Measurements from ENCODE around the gene AFG3L2.

DNA sequence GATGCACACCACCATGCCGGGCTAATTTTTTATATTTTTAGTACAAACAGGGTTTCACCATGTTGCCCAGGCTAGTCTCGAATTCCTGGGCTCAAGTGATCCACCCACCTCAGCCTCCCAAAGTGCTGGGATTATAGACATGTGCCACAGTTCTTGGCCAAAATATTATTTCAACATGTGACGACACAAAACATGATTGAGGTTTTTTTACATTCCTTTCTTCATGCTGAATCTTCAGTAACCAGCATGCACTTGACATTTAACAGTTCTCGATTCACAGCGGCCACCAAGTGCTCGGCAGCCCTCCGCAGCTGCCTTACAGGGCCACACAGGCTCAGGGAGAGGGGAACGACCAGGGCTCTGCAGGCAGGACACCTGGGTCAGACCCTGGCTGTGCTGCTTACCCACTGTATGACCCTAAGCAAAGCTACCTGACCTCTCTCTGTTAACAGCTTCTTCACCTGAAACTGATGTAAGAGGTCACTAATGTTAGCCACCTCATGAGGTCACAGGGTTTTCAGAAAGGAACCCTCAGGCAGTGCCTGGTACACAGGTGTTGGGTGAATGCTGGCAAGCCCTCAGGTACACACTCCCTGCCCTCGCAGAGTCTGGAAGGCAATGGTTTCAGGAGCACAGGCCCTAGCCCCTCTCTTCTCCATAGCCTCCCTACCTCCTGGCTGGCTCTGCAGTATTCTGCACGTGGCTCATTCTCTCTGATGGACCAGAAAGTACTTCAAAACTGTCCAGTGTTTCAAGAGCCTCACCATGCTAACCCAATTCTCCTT lies 43.3 kb downstream of the AFG3L2 start:
- TF ChIP-seq SP1 (IDR thresholded peaks at IDR 0.05; ENCODE audit: low read depth): no peak
- no peak for TF ChIP-seq POLR2A (IDR thresholded peaks at IDR 0.05; ENCODE audit: borderline replicate concordance, extremely low read depth, insufficient read depth, insufficient read length)
- TF ChIP-seq, protein P1, sequence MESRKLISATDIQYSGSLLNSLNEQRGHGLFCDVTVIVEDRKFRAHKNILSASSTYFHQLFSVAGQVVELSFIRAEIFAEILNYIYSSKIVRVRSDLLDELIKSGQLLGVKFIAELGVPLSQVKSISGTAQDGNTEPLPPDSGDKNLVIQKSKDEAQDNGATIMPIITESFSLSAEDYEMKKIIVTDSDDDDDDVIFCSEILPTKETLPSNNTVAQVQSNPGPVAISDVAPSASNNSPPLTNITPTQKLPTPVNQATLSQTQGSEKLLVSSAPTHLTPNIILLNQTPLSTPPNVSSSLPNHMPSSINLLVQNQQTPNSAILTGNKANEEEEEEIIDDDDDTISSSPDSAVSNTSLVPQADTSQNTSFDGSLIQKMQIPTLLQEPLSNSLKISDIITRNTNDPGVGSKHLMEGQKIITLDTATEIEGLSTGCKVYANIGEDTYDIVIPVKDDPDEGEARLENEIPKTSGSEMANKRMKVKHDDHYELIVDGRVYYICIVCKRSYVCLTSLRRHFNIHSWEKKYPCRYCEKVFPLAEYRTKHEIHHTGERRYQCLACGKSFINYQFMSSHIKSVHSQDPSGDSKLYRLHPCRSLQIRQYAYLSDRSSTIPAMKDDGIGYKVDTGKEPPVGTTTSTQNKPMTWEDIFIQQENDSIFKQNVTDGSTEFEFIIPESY (IDR thresholded peaks at IDR 0.05; ENCODE audit: extremely low read depth, insufficient replicate concordance, low read length): no peak
- TF ChIP-seq, protein P2, sequence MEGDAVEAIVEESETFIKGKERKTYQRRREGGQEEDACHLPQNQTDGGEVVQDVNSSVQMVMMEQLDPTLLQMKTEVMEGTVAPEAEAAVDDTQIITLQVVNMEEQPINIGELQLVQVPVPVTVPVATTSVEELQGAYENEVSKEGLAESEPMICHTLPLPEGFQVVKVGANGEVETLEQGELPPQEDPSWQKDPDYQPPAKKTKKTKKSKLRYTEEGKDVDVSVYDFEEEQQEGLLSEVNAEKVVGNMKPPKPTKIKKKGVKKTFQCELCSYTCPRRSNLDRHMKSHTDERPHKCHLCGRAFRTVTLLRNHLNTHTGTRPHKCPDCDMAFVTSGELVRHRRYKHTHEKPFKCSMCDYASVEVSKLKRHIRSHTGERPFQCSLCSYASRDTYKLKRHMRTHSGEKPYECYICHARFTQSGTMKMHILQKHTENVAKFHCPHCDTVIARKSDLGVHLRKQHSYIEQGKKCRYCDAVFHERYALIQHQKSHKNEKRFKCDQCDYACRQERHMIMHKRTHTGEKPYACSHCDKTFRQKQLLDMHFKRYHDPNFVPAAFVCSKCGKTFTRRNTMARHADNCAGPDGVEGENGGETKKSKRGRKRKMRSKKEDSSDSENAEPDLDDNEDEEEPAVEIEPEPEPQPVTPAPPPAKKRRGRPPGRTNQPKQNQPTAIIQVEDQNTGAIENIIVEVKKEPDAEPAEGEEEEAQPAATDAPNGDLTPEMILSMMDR (IDR thresholded peaks at IDR 0.05 in 2 of 3, conservative IDR thresholded peaks at IDR 0.05 in 1 of 3; ENCODE audit: borderline replicate concordance in 1 of 3, insufficient read depth in 1 of 3, low read depth in 2 of 3, low read length in 2 of 3): no peak
- TF ChIP-seq YY1 (IDR thresholded peaks at IDR 0.05; ENCODE audit: extremely low read depth, insufficient replicate concordance, low read depth, low read length): no peak
- TF ChIP-seq, protein P3, sequence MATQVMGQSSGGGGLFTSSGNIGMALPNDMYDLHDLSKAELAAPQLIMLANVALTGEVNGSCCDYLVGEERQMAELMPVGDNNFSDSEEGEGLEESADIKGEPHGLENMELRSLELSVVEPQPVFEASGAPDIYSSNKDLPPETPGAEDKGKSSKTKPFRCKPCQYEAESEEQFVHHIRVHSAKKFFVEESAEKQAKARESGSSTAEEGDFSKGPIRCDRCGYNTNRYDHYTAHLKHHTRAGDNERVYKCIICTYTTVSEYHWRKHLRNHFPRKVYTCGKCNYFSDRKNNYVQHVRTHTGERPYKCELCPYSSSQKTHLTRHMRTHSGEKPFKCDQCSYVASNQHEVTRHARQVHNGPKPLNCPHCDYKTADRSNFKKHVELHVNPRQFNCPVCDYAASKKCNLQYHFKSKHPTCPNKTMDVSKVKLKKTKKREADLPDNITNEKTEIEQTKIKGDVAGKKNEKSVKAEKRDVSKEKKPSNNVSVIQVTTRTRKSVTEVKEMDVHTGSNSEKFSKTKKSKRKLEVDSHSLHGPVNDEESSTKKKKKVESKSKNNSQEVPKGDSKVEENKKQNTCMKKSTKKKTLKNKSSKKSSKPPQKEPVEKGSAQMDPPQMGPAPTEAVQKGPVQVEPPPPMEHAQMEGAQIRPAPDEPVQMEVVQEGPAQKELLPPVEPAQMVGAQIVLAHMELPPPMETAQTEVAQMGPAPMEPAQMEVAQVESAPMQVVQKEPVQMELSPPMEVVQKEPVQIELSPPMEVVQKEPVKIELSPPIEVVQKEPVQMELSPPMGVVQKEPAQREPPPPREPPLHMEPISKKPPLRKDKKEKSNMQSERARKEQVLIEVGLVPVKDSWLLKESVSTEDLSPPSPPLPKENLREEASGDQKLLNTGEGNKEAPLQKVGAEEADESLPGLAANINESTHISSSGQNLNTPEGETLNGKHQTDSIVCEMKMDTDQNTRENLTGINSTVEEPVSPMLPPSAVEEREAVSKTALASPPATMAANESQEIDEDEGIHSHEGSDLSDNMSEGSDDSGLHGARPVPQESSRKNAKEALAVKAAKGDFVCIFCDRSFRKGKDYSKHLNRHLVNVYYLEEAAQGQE (IDR thresholded peaks at IDR 0.05; ENCODE audit: low read depth): no peak
- no peak for TF ChIP-seq EZH2 (IDR thresholded peaks at IDR 0.05)
- no peak for TF ChIP-seq ELF1 (IDR thresholded peaks at IDR 0.05; ENCODE audit: borderline replicate concordance, low read depth)

Data from HCT116 (cell line).